Psoas muscle (tissue), 8 donors: ENCODE data around the gene PIM2. TPM values are rescaled to one million over a fixed set of nuclear protein-coding genes. Genes with fewer than 3 reads are reported as not detected.

Experiments used
- ATAC-seq, 4 donors: fragments of 200-7000 bp; cut with Tn5 transposase; one replicate each; pipeline ENCODE4 v1.9.1; 2020; ENCODE audit warnings: moderate library complexity in 3 of 4, mild to moderate bottlenecking in 2 of 4
- DNase-seq, 2 donors: peaks; one replicate each; pipeline ENCODE4 v3.0.0-alpha.2; 2020
- H3K27ac ChIP-seq: fragments of 200-600 bp; one replicate; pipeline ENCODE4 v1.8.0; 2022
- H3K27me3 ChIP-seq, 3 donors: fragments of 200-600 bp in 1 of 3; one replicate each; pipeline versions ENCODE4 v1.6.1 to v1.8.0; 2013 to 2022; ENCODE audit warnings: low read length in 2 of 3, mild to moderate bottlenecking in 2 of 3, moderate library complexity in 1 of 3; ENCODE audit not compliant: insufficient read depth in 3 of 3
- H3K36me3 ChIP-seq, 2 donors: fragments of 200-600 bp in 1 of 2; one replicate each; pipeline versions ENCODE4 v1.6.1 to v1.8.0; 2013 to 2022; ENCODE audit warnings: low read depth in 1 of 2, mild to moderate bottlenecking in 1 of 2, moderate library complexity in 1 of 2; ENCODE audit not compliant: insufficient read depth in 1 of 2
- H3K4me1 ChIP-seq: fragments of 200-600 bp; one replicate; pipeline ENCODE4 v1.8.0; 2022
- H3K4me3 ChIP-seq: fragments of 200-600 bp; one replicate; pipeline ENCODE4 v1.8.0; 2022; ENCODE audit warnings: mild to moderate bottlenecking
- H3K9me3 ChIP-seq: fragments of 200-600 bp; one replicate; pipeline ENCODE4 v1.8.0; 2022
- CTCF ChIP-seq: fragments of 200-600 bp; IDR thresholded peaks from one replicate; pipeline ENCODE4 v1.8.0; 2022; ENCODE audit warnings: antibody characterized with exemption
- WGBS, 3 donors: extraction: QIAGEN DNeasy Blood & Tissue Kit; methylation state at CpG; one replicate each; pipeline versions ENCODE4 v1.1.6 to v1.1.7; 2013; 5-methylcytosine and 5-hydroxymethylcytosine counted together
- intact Hi-C, 2 donors: fragments of 100-400 bp; cut with DNase I; formaldehyde crosslinking; loops; one replicate each; pipeline versions ENCODE4 v1.11.0 to v1.14.2; 2022
- polyA plus RNA-seq, 3 donors: library from polyadenylated mRNA; stranded (reverse); fragments of 200-250 nt; gene quantifications; one replicate each; pipeline ENCODE4 v1.2.3, GENCODE V29; 2013
- total RNA-seq, 4 donors: library from RNA; stranded (reverse); fragmentation: NEBNext Ultra II Directional in 2 of 4; extraction: Animal tissue kit (Norgen Biotek cat#: 25700) in 2 of 4; gene quantifications; one replicate each; pipeline versions ENCODE4 v1.2.1 to v1.2.4, GENCODE V29; 2021 to 2023
- donor health status: healthy with polysubstance abuse.
- donor health status: DM: no; HTN: no; CAD: no; lungs with moderate emphysema.
- donor health status: Bipolar disorder and iron deficiency.
- donor health status: healthy.
- donor health status: DM: yes; HTN: yes; CAD: no.
- donor health status: DM: no; HTN: no; CAD: no.
- donor health status: DM: no; HTN: no; CAD: no.
- donor health status: DM: yes; HTN: yes; CAD: no.

Gene PIM2
- total and polyA plus RNA-seq, 7 donors: 1.1 to 3.7 (median 1.6) TPM

DNA sequence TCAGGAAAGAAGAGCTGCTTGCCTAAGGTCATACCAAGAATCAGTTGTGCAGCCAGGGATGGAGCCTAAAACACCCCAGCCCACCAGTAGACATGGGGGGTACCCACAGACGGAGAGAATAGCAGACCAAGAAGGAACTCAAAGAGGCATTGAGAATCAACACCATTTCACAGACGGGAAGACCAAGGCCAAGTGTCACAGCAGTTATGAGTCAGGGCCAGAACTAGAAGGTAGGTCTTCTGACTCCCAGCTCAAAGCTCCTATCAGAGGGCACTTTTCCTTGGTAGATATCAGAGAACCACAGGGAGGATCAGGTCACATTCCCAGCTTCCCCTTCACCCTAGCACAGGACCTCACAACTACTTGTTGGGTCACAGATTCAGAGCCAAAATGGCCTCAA lies 24.1 kb upstream of the PIM2 start:
- no peak for TF ChIP-seq CTCF
- intact Hi-C loops: no loop called here
- H3K27ac ChIP-seq: no peak overlapping the region
- no peak for DNase-seq
- WGBS, 3 donors: 66 to 89% (median 78%) methylated on average over 2 of the region's 2 CpGs
- H3K9me3 ChIP-seq: no peaks in the 10 kb centered on the region
- peaks cover 6% of the 10 kb centered on the region for H3K4me1 ChIP-seq
- no peak overlapping the region for H3K4me3 ChIP-seq
- no peak for ATAC-seq
- H3K36me3 ChIP-seq: peaks cover 4 to 18% of the 10 kb centered on the region in 2 donors
- H3K27me3 ChIP-seq: no peaks in the 10 kb centered on the region

GRCh38 chrX:48940404-48940955 lies 21.7 kb upstream of the PIM2 start:
- DNase-seq: no peak

GRCh38 chrX:48939524-48940228 lies 20.9 kb upstream of the PIM2 start:
- H3K4me3 ChIP-seq: no peak overlapping the region
- DNase-seq: no peak
- 67 to 73% (median 72%) methylated on average over 3 of the region's 3 CpGs for WGBS, 3 donors
- H3K36me3 ChIP-seq: peaks cover 4 to 23% of the 10 kb centered on the region in 2 donors
- no peak overlapping the region for H3K27ac ChIP-seq
- H3K4me1 ChIP-seq: peaks cover 6% of the 10 kb centered on the region
- no peak for ATAC-seq
- no peaks in the 10 kb centered on the region for H3K9me3 ChIP-seq
- no peaks in the 10 kb centered on the region for H3K27me3 ChIP-seq
- no peak for TF ChIP-seq CTCF
- intact Hi-C loops: no loop called here

More at GRCh38 chrX:48940404-48940955, 21.7 kb upstream of the PIM2 start:
- no peak for TF ChIP-seq CTCF
- Histone ChIP-seq H3K4me1 (peaks cover 6% of the 10 kb centered on the region), H3K27me3 (no peaks in the 10 kb centered on the region), H3K9me3 (no peaks in the 10 kb centered on the region), H3K36me3 (peaks cover 4 to 18% of the 10 kb centered on the region in 2 donors), H3K27ac (no peak overlapping the region), H3K4me3 (no peak overlapping the region)
- intact Hi-C loops: no loop called here
- no peak for ATAC-seq
- WGBS, 3 donors: 68 to 86% (median 86%) methylated on average over 2 of the region's 2 CpGs

DNA sequence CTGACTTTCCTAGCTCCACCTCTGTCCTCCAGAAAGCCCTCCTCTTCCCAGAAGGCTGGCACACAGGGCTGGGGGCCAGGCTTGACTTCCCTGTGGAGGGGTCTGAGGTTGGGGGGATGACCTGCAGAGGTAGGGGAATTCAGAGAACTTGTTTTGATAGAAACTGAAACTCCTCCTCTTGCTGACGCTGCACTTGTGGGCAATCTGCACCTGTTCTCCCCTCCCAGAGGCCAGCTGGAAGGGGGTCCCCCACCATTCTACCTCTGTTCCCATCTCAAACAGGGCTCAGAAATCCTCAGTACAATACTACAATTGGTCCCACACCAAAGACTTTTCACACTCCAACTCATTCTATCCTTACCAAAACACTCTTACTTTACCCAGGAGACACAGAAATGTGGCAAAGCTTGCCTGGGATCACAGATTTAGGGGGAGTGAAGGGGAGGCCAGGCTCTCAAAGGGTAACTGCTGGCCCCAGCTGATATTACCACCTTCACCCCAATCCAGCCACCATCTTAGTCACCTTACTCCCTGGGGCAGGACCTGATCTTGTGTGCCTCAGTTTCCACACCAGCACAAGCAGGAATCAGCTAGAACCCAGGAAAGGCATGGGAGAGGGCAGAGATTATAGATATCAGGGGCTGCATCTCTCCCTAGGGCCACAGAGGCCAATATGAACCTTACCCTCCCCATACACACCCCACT lies 20.0 kb upstream of the PIM2 start:
- H3K27me3 ChIP-seq: no peaks in the 10 kb centered on the region
- ATAC-seq (no peak), DNase-seq (no peak)

More for the DNA sequence above, 20.0 kb upstream of the PIM2 start:
- Histone ChIP-seq H3K27ac (no peak overlapping the region), H3K36me3 (peaks cover 7 to 28% of the 10 kb centered on the region in 2 donors), H3K4me3 (no peak overlapping the region), H3K4me1 (peaks cover 6% of the 10 kb centered on the region), H3K9me3 (no peaks in the 10 kb centered on the region)
- no peak for TF ChIP-seq CTCF
- 31 to 54% methylated on average over 1 of the region's 1 CpG; no CpG with 5 or more reads in 1 of the 3 donors for WGBS, 3 donors
- intact Hi-C loops: no loop called here
